Stimulated activated CD4-positive, alpha-beta T cell treated with anti-CD3 and anti-CD28 coated beads, Interleukin-15, amount 100 ng/mL, for 1 hour (primary cell): ENCODE data around the gene ELP4.

Experiments used
- DNase-seq, 2 donors: peaks; one replicate each; pipeline ENCODE4 v3.0.0-alpha.2; 2020; ENCODE audit warnings: low read depth in 1 of 2, low spot score in 1 of 2

ELP4 gene

DNA sequence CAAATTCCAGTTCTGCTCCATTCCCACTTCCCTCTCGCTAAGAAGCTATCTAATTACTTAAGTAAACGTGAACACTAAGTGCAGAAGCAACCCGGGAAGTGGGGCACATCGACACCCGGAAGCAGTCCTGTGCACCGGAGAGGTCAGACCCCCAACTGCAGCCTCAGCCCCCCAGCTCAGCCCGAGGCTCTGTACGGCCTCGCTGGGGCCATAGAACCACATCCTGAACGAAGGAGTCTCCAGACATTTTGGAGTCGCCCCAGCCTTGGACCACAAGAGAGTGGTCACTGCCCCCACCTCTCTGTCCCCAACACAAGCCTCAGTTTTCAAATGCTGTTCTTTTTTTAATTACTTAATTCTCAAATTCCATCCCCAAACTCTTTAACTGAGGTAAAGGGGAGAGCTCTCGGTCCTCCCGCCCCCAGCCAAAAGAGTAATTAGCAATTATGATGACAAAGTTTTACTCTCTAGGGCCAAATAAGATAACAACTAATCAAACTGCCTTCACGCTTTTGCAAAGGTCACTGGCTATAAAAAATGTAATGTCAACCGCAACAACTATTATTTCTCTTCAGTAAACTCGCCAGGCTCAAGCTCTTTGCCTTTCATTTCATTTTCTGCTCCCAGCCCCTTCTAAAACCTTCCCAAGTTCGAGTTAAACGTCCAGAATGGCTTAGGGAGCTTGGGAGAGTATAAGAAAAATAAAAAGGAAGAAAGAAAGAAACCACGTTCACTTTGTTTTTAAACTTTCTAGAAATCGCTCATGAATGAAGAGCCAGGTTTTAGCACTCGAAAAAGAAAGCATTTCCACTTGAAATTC, 299.4 kb downstream of the ELP4 start:
- no peak for DNase-seq

DNA sequence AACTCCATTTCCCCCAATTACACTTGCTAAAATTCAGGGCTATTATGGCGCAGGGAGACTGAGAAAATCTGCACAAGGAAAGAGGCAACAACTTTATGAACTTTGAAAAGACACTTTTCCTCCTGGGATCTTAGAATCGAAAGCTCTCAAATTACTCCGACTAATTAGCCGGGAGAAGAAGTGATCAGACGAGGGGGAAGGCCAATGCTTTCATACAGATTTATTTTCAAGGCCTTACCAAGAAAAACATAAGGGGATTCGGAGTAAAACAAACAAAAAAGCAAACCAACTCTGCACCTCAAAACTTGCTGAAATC, 299.9 kb downstream of the ELP4 start:
- DNase-seq = no peak

DNA sequence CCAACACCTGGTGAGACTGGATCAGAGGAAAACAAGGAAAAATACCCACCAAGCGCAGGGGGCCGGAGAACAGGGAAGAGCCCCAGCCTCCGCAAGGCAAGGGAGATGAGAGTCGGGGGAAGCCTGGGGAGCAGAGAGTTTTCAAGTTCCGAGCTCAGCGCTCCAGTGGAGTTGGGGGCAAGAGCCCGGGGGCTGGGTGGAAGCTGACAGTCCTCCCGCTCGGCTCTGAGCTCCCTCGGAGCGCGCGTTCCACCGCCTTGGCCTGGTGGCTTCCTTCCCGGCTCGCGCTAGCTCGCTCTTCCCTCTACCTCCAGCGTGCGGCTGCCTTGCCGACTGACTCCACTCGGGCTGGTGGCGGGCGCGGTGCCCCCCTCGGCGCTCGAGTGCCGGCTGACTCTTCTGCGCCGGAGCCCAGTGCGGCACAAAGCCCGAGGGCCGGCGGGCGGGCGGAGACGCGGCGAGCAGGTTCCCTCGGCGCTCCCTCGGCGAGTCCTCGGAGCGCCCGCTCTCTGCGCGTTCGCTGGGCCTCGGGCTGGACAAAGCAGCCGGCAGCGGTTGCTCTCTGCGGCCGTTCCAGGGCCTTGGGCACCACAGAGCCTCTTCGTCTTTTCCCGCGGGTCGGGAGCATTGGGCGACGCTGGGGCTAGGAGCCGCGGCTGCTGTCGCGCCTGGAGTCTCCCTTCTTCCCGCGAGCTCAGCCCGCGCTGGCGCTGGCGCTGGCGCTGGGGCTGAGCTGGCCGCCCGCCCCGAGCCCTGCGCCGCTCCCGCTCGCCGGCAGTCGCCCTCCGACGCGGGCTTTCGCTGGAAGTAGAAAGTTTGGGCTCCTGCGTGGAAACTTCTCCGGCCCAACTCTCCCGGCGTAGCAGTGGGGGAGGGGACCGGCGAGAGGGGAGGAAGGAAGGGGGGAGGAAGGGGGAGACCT, 300.6 kb downstream of the ELP4 start:
- DNase-seq = no peak

GRCh38 chr11:31810779-31811647, 301.4 kb downstream of the ELP4 start, which contains the start of gene PAX6:
Gene PAX6 (minus strand): TSS chr11:31811322. CDS start chr11:31806411, 4,911 bp downstream.
- no peak for DNase-seq

DNA sequence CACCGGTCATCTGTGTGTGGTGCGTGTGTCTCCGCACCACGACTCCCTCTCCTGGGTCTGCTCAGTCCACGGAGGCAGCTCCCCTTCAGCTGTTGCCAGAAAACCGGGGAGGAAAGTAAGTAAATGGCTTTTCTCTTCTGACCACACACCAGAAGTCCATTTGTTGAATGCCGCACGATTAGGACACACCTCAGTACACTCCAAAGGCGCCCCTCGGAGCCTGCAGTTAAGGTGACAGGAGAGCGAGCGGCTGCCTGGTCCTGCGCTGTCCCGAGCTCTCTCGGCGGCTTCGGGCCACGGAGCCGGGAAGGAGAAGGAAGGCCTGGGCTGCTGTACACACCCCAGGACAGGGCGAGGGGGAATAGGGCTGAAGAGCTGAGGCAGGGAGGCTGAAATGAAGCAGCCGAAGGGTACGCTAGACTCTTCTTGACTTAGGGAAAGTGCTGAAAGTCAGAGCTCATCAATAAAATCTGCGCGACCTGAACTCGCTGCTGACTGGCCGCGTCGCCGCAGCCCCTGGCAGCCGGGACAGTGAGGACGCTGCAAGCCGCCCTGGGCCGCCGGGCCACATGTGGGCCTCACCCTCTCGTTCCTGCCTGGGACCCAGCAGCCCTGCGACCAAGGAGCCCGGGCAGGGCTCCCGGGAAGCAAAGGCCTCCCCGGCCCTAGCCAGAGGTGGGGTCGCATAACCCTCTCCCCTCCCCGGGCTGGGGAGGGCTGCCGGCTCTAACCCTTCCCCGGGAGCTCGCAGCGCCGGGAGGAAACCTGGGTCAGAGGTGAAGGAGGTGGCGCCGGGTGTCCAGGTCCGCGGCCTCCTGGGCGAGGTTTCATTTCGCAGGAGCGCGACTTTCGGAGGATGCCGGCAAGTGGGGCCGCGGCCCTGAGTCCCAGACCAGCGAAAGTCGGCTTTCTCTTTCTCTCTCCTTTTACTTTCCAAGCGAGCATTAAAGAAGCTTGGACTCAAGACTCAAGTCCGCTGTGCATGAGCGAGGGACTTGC, 303.1 kb downstream of the ELP4 start:
- DNase-seq = no peak

DNA sequence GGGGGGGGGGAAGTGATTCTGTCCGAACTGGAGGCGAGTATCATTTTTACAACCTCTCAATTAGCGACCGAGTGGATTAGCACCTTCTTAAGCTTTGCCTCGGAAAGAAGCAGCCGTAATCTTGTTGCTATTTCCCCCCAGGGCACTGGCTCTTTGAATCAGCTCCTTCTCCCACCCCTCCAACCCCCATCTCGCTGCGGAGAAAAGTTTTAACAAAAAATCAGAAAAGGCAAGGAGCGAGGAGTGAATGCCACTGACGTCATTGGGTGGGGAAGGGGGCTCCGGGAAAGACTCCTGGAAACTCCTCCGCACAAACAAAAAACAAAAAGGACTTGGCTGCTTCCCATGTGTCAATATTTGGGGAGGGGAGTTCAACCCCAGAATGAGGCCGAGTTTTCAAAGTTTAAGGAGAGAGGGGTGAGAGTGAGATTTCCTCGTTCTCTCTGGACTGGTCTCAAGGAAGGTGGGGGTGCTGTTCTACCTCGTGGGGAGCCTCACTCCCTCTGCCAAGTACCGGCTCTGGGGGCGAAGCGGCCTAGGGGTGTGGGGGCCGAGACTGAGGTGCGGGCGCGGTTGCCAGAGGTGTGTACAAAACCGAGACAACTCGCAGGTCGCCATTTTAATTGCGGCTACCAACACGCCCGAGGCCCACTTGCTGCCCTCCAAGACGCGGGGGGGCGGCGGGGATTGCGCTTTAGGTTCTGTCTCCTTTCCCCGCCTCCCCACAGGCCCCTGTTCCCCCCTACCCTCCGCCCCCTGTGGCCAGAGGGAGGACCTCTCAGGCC, 304.0 kb downstream of the ELP4 start:
- no peak for DNase-seq

- no peak for DNase-seq
These were observed 304.8 kb downstream of the ELP4 start for GRCh38 chr11:31814176-31814868.

DNA sequence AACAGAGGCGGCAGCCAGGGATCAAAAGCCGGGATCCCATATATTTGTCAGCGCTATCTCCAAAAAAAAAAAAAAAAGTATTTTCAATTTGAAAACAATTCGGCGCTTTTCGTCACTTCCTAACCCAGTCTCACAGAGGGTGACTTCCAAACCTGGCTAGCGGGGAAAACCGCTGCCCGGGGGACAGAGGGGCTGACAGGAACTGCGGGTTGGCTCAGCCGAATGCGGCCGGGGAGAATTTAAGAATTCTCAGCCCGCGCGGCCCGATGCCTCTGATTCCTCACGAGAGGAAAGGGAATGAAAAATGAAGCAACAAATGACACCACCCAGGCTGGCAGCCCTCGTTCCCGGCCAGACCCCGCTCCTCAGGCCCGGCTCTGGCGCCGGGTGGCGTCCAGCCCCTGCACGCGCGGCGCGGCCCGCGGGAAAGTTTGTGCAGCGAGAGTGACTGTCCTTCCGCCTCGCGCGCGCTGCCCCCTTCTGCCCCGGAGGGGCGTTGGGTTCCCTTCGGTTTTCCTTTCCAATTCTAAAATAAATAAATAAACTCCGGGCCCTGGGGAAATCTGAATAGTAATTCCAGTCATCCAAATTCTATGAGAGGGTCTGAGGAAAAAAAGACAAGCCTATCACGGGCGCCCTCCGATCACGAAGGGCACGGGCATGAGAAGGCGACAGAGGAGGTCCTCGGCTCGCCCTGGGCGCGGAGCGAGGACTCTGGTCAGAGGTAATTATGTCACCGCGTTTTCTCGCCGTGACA, 306.3 kb downstream of the ELP4 start:
- no peak for DNase-seq

DNA sequence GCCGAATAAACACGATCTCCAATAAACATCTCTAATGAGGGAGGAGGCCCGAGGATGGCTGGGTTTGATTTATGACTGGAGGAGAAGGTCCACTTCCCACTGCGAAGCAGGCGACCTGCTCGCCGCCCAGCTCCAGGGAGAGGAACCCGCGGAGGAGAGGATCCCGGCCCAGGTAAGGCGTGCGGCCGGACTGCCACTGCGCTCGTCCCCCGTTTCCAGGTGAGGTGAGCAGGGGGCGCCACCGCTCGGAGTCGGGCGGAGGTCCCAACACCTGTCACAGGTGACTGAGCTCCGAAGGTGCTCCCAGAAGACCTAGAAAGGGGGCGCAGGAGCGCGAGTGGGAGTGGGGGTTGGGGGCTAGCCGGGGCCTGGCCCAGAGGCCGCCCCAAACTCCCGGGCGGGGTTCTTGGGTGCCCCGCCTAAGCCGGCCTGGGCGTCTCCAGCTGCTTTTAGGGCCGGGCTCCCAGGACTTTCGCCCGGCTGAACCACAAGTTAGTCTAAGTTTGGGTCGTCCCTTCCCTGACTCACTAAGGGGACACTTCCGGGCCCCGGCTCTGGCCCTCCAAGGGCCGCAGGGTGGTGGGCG, 307.0 kb downstream of the ELP4 start:
- DNase-seq = no peak

DNA sequence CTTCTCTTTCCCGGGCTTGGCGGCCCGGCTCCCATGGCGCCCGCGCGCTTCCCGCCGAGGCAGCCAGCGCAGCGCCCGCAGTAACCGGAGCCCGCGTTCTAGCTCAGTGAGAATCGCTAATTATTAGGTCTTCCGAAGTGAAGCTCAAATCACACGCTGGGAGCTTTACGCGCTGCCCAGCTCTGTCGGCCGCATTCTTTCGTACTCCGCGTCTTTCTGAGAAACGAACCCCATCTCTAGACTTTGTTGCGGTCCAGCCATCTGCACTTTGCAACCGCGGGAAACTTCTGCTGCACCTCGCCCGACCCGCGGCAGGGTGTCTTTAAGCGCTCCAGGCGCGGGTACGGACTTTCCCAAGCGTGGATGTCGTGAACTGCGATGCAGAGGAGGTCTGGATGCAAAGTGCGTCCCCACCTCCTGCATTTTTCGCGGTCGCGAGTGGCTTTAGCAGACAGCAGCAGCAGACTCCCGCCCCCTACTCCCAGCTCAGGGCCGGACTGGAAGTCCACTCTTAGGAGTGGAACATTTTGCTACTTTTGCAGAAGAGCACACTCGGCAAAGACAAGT, 307.6 kb downstream of the ELP4 start:
- DNase-seq = no peak

DNA sequence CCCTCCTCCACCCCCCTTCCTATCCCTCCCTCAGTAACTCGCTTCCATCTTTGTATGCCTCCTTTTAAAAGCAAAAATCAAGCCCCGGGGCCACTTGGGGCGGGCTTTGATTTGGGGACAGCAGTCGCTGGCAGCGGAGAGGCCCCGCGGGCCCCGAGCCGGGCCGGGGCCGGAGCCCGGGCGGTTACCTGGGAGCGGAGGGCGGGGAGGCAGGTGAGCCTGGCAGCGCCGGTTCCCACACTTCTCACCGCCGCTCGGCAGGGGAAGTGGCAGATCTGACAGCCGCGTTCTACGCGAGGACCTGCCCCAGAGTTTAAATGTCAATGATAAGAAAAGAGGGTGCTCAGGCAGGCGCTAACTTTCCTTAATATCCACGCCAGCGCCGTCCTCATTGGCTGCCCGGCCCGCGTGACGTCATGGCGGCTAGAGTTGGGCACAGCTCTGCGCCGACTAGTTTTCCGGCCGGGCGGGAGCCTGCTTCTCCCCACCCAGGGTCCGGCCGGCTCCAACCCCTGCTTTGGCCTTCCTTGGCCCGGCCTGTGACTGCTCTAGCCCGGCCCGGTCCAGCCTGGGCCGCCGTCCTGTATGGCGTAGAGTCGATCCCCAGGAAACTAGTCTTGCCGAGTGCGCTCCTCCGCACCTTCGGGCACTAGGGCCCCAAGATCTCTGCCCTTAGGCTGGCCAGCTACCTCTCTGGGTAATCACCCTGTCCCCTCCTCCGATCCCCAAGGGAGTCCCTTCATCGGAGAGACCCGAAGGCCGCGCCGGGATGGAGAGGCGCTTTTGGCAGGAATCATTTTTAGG, 308.3 kb downstream of the ELP4 start:
- DNase-seq = no peak

GRCh38 chr11:31818425-31818755, 308.8 kb downstream of the ELP4 start:
- no peak for DNase-seq

DNA sequence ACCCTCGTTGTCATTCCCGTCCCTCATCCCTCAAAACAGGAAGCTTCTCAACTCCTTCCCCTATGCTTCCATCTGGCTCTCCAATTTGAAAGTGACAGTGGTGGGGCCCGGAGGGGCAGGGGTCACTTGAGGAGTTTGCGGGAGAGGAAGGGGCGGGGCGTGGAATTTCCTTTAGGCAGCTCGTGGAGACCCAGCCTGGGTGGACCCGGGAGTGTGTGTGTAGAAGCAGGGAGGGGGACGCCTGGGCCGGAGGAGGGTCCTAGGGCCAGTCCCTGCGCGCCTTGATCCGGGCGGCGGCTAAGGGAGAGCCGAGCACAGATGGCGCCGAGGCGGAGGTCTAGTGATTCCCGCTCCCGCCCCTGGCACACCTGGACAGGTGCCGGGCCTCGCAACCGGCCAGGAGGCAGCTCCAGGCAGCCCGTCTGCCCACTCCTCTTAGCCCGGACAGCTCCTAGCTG, 309.3 kb downstream of the ELP4 start:
- no peak for DNase-seq

DNA sequence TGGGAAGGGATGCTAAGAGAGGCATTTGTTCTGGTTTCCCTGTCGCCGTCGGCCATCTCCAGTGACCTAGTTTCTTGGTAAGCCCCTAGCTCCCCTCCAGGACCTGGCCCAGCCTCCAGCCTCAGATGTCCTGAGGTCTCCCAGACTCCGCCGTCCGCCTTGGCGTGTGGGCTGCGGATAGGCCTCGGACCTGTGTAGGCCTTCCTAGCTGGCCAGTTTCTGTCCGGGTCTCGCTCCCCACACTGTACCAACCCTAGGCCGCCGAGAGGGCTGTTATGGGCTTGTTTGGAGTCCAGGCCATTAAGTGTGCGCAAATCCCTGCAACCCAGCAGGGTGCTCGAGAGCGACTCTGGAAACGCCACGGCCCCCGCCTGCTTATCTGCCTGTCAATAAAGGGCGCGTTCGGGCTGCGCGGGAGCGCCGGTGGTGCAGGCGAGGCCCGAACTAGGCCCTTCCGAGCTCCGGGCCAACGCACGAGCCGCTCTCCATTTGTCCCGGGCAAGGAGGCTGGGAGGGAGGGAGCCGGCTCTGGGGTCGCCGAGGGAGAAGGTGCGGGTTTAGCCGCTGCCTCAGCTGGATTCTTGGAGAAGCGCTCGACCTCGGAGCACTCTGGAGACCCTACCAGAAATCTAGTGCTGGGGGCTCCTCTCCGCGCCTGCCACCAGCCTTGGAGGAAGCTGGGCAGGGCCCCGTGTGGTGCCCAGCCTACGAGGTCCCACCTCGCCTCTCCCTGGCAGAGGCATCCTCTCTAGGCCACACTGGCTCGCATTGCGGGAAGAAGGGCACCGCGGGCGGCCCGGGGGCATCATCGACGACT, 310.3 kb downstream of the ELP4 start:
- DNase-seq = no peak

- no peak for DNase-seq
These were observed 310.9 kb downstream of the ELP4 start for GRCh38 chr11:31820438-31820818.
